ENCODE measurements around the gene GAMT. TPM values are rescaled to one million over a fixed set of nuclear protein-coding genes. Genes with fewer than 3 reads are reported as not detected.

GAMT gene
- total and polyA plus RNA-seq, 2 of the 13 experiments (the other 11 are each of a cell fraction or from before 2014, with no cell fraction given) = 115 to 124 TPM

- peak; percentile 38; the same call in 1 of the 2 replicates for TF ChIP-seq ZNF564 (CRISPR knock-in tag; IDR thresholded peaks at IDR 0.05)
- TF ChIP-seq ZNF263 (CRISPR knock-in tag; IDR thresholded peaks at IDR 0.05) = no peak
- TF ChIP-seq ZC3H4 (CRISPR knock-in tag; IDR thresholded peaks at IDR 0.05; ENCODE audit: borderline replicate concordance) = no peak
- TF ChIP-seq HOXA3 (CRISPR knock-in tag; IDR thresholded peaks at IDR 0.05) = peak; percentile 11; the same call in 1 of the 2 replicates
- TF ChIP-seq STAT5B (CRISPR knock-in tag; IDR thresholded peaks at IDR 0.05) = no peak
- TF ChIP-seq SAFB2 (CRISPR knock-in tag; IDR thresholded peaks at IDR 0.05; ENCODE audit: borderline replicate concordance, low read depth) = 0 out of 2 replicates have a peak, but pooled peaks have one; percentile 30
Measured at GRCh38 chr19:1395194-1396018, 5.9 kb downstream of the GAMT start (continued).

GRCh38 chr19:1394252-1395193 lies 6.8 kb downstream of the GAMT start:
- no peak overlapping the region for H3K9ac ChIP-seq (ENCODE audit: insufficient read depth, low read depth, low read length)
- H3K4me1 ChIP-seq (ENCODE audit: insufficient read depth, low read length) = peaks cover 30% of the 10 kb centered on the region
- DNase-seq (ENCODE audit: low spot score) = no peak
- H3K27me3 ChIP-seq (ENCODE audit: control insufficient read depth in 1 of 2, insufficient read depth in 2 of 2, low read length in 2 of 2) = no peaks in the 10 kb centered on the region
- CTCF ChIA-PET (ENCODE audit: low intra/inter-chr PET ratio, low total read pairs) = no interaction called here
- FAIRE-seq = no peak
- WGBS (ENCODE audit: low lambda C conversion rate) = 82% methylated on average over 32 of the region's 43 CpGs
- intact Hi-C loops (cut with micrococcal nuclease; ENCODE audit: unreplicated experiment) (no loop called here), in situ Hi-C loops (cut with HindIII; ENCODE audit: extremely low pct_ligation_motif_present, low pct_unique_long_range_greater_than_20kb) (no loop called here)
- peaks cover 2 to 23% of the 10 kb centered on the region in 2 experiments; a peak in 3 of 5 replicates for H3K36me3 ChIP-seq (replicated peaks in 1 of 2; ENCODE audit: control insufficient read depth in 1 of 2, insufficient read depth in 2 of 2, low read length in 2 of 2)
- no peak overlapping the region for H3K27ac ChIP-seq (ENCODE audit: extremely low read length, insufficient read depth, low read length)
- H3K9me3 ChIP-seq (ENCODE audit: low read length) = no peaks in the 10 kb centered on the region
- H3K4me2 ChIP-seq (ENCODE audit: low read depth, low read length) = 0 out of 2 replicates have a peak overlapping the region, but pooled peaks have one; percentile 14
- H3K79me2 ChIP-seq (ENCODE audit: insufficient read depth, low read length) = no peaks in the 10 kb centered on the region
- ATAC-seq = peak; percentile 48
- POLR2A ChIA-PET = interaction anchor here (0.7 kb wide), 1 partner anchor 19 kb away, joined by 3 read pairs; no protein-coding TSS in a partner anchor
- no peaks in the 10 kb centered on the region for H4K20me1 ChIP-seq (ENCODE audit: insufficient read depth, low read length)
- no peak overlapping the region for H2AFZ ChIP-seq (ENCODE audit: low read length)
- H3K4me3 ChIP-seq (replicated peaks in 1 of 3; ENCODE audit: insufficient read depth in 1 of 3, low read depth in 2 of 3, low read length in 3 of 3) = no peak overlapping the region
- no TSS peak for BruUV-seq (replicated peaks)
- TF ChIP-seq TCF7L2 (IDR thresholded peaks at IDR 0.05; ENCODE audit: low read depth, low read length) = no peak
- 0 out of 2 replicates have a peak, but pooled peaks have one; percentile 41 for TF ChIP-seq SP4 (CRISPR knock-in tag; IDR thresholded peaks at IDR 0.05)
- peak; percentile 18; the same call in 1 of the 2 replicates for TF ChIP-seq ZNF687 (CRISPR knock-in tag; IDR thresholded peaks at IDR 0.05)
- no peak for TF ChIP-seq RAD21 (CRISPR knock-in tag; IDR thresholded peaks at IDR 0.05)
- no peak for TF ChIP-seq SNAPC2 (CRISPR knock-in tag; IDR thresholded peaks at IDR 0.05)
- 0 out of 2 replicates have a peak, but pooled peaks have one; percentile 54 for TF ChIP-seq ZNF780A (CRISPR knock-in tag; IDR thresholded peaks at IDR 0.05)
- TF ChIP-seq ZNF746 (CRISPR knock-in tag; IDR thresholded peaks at IDR 0.05) = 0 out of 2 replicates have a peak, but pooled peaks have one; percentile 30
- TF ChIP-seq SPEN (CRISPR knock-in tag; IDR thresholded peaks at IDR 0.05; ENCODE audit: low read depth) = 0 out of 2 replicates have a peak, but pooled peaks have one; percentile 20
- 0 out of 2 replicates have a peak, but pooled peaks have one; percentile 8 for TF ChIP-seq REPIN1 (CRISPR knock-in tag; IDR thresholded peaks at IDR 0.05; ENCODE audit: borderline replicate concordance, low read depth)

All from HepG2 (cell line).